H4 (cell line): ENCODE results near the gene SULT6B1. TPM values are rescaled to one million over a fixed set of nuclear protein-coding genes. Genes with fewer than 3 reads are reported as not detected.

Experiments
- DNase-seq: peaks from one replicate; pipeline ENCODE4 v3.0.0-alpha.2; 2015; ENCODE audit warnings: low spot score
- total RNA-seq: library from RNA; depleted of rRNA; stranded (reverse); fragments of >200 nt; shearing (Covaris generic); gene quantifications from 2 replicates; pipeline ENCODE4 v1.2.3, GENCODE V29; 2014; rRNA removed

Gene SULT6B1
- total RNA-seq, 1 experiment from 2014 or later = 0.66 TPM

- DNase-seq = no peak
Measured at GRCh38 chr2:37153224-37153623, 35.2 kb downstream of the SULT6B1 start.

GRCh38 chr2:37149626-37150322, 38.7 kb downstream of the SULT6B1 start:
- DNase-seq = no peak

- DNase-seq = no peak
Measured at GRCh38 chr2:37148325-37148724, 40.1 kb downstream of the SULT6B1 start.

GRCh38 chr2:37146062-37146461, 42.4 kb downstream of the SULT6B1 start:
- no peak for DNase-seq

GRCh38 chr2:37143974-37144373, 44.5 kb downstream of the SULT6B1 start:
- DNase-seq = no peak

- DNase-seq = no peak
Measured at GRCh38 chr2:37142546-37142945, 45.9 kb downstream of the SULT6B1 start.

GRCh38 chr2:37132914-37133313, 55.6 kb downstream of the SULT6B1 start:
- no peak for DNase-seq

- DNase-seq = no peak
Measured at GRCh38 chr2:37125416-37125815, 63.1 kb downstream of the SULT6B1 start.

- no peak for DNase-seq
Measured at GRCh38 chr2:37119157-37119556, 69.3 kb downstream of the SULT6B1 start.

Other genes starting within 250 kb of the SULT6B1 start
- 4.0 and 4.3 TPM in 2 replicates for gene STRN, start 222.1 kb downstream of the SULT6B1 start, total RNA-seq
- gene HEATR5B, start 104.3 kb downstream of the SULT6B1 start, total RNA-seq = 1.4 and 1.6 TPM in 2 replicates
- 3.3 and 3.4 TPM in 2 replicates for gene GPATCH11, start 104.2 kb downstream of the SULT6B1 start, total RNA-seq
- 15.0 and 18.5 TPM in 2 replicates for gene EIF2AK2, start 31.7 kb downstream of the SULT6B1 start, total RNA-seq
- 7.2 and 8.8 TPM in 2 replicates for gene CEBPZOS, start 7.8 kb upstream of the SULT6B1 start, total RNA-seq
- gene CEBPZ, start 42.9 kb upstream of the SULT6B1 start, total RNA-seq = 9.1 and 15.6 TPM in 2 replicates
- gene NDUFAF7, start 43.0 kb upstream of the SULT6B1 start, total RNA-seq = 2.7 and 2.9 TPM in 2 replicates
- gene PRKD3, start 136.2 kb upstream of the SULT6B1 start, total RNA-seq = 10.0 and 10.8 TPM in 2 replicates
- gene QPCT, start 156.0 kb upstream of the SULT6B1 start, total RNA-seq = 0.90 TPM in 1 of 2 replicates, not detected in the other